Measurements from ENCODE around the gene CELF2. TPM values are rescaled to one million over a fixed set of nuclear protein-coding genes. Genes with fewer than 3 reads are reported as not detected.

The CELF2 gene
- total RNA-seq, 1 experiment from 2014 or later: not detected

DNA sequence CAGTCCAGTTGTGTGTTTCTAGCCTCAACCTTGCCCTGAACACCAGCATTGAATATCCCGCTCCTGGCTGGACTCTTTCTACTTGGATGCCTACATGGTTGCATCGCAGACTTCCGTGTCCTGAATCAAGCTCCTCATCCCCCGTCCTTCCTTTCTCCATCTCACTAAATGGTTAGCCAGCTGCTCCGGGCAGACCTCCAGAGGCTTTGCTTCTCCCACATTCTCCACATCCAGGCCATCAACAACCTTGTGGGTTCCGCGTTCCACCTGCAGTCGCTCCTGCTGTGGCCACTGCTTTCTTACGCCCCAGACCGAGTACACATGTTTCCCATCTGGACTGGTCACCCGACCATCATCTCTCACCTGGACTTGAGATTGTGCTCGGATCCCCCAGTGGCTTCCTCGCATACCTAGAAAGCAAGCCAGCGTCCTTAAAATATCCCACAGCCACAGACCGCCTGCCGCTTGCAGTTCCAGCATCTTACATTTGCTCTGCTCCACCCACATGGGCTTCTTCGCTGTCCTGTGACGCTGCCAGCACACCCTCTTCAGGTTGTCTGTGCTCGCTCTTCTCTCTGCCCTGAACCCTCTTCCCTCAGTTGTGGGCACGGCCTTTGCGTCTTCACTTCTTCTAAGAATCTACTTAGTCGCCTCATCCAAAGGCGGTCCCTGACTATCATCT lies 25.9 kb downstream of the CELF2 start:
- BruUV-seq (replicated peaks): no TSS peak
- intact Hi-C loops (cut with micrococcal nuclease; ENCODE audit: unreplicated experiment): no loop called here
- Mint-ChIP-seq H3K27ac (ENCODE audit: unreplicated experiment) (no peak overlapping the region), H3K4me3 (ENCODE audit: low read depth, unreplicated experiment) (no peak overlapping the region), H3K9me3 (ENCODE audit: low read depth, unreplicated experiment) (peaks cover 10% of the 10 kb centered on the region), H3K36me3 (ENCODE audit: insufficient read depth, unreplicated experiment) (no peaks in the 10 kb centered on the region), H3K4me1 (ENCODE audit: low read depth, unreplicated experiment) (no peaks in the 10 kb centered on the region), H3K27me3 (ENCODE audit: unreplicated experiment) (no peaks in the 10 kb centered on the region)
- CTCF ChIA-PET: no interaction called here
- TF ChIP-seq, protein P1, sequence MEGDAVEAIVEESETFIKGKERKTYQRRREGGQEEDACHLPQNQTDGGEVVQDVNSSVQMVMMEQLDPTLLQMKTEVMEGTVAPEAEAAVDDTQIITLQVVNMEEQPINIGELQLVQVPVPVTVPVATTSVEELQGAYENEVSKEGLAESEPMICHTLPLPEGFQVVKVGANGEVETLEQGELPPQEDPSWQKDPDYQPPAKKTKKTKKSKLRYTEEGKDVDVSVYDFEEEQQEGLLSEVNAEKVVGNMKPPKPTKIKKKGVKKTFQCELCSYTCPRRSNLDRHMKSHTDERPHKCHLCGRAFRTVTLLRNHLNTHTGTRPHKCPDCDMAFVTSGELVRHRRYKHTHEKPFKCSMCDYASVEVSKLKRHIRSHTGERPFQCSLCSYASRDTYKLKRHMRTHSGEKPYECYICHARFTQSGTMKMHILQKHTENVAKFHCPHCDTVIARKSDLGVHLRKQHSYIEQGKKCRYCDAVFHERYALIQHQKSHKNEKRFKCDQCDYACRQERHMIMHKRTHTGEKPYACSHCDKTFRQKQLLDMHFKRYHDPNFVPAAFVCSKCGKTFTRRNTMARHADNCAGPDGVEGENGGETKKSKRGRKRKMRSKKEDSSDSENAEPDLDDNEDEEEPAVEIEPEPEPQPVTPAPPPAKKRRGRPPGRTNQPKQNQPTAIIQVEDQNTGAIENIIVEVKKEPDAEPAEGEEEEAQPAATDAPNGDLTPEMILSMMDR (IDR thresholded peaks at IDR 0.05; ENCODE audit: unreplicated experiment): no peak
- no peak for DNase-seq

DNA sequence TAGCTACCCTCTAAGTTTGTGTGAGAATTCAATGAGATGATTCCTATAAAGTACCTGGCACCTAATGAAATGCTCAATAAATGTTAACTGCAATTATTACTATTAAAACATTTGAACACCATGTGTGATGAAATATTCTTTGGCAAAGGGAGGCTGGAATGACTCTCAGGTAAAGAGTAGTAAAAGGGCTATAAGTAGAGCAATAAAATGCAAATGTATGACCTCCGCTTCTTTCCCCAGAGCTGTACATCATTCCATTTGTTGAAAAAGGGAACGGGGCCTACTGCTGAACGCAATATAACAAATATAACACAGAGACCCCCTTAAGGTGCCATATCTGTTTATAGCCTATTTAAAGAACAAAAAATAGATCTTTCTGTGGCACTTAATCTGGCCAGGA lies 27.8 kb downstream of the CELF2 start:
- H3K9me3 Mint-ChIP-seq (ENCODE audit: low read depth, unreplicated experiment): peaks cover 10% of the 10 kb centered on the region
- no peaks in the 10 kb centered on the region for H3K4me1 Mint-ChIP-seq (ENCODE audit: low read depth, unreplicated experiment)
- intact Hi-C loops (cut with micrococcal nuclease; ENCODE audit: unreplicated experiment): no loop called here
- TF ChIP-seq, protein P1 (IDR thresholded peaks at IDR 0.05; ENCODE audit: unreplicated experiment): no peak
- no peak for DNase-seq
- no peak overlapping the region for H3K27ac Mint-ChIP-seq (ENCODE audit: unreplicated experiment)
- CTCF ChIA-PET: no interaction called here
- no TSS peak for BruUV-seq (replicated peaks)
- no peaks in the 10 kb centered on the region for H3K27me3 Mint-ChIP-seq (ENCODE audit: unreplicated experiment)
- no peaks in the 10 kb centered on the region for H3K36me3 Mint-ChIP-seq (ENCODE audit: insufficient read depth, unreplicated experiment)
- H3K4me3 Mint-ChIP-seq (ENCODE audit: low read depth, unreplicated experiment): no peak overlapping the region

DNA sequence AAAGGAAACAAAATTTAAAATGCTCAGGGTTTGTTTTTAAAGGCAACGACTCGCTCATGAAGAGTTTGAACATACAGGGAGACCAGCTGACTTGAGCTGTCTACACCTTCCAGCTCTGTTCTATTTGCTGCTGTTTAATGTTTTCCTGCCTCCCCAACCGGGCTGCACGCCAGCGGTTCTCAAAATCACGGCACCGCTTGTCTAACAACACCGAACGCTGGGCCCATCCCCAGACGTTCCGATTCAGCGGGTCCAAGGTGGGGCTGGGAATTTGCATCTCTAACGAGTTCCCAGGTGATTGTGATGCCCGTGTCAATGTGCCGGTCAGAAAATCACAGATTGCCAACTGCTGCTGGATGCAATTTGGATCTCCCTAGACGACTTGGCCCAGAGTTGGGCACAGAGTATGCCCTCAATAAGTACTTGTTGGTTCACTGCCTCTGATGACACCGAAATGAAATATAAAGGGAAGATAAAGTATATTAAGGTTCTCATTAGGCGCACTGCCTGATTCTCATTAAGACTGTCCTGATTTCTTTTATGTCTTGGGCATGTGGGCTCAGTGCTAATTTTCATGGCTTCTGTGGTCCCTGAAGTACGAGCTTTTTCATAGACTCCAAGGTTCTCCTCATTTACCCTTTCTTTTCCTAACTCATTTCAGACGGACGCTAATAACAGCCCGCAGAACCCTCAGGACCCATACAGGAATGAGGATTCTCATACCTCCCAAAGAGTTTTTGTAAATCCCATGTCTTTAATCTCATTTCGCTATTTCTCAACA lies 28.5 kb downstream of the CELF2 start:
- H3K4me1 Mint-ChIP-seq (ENCODE audit: low read depth, unreplicated experiment): no peaks in the 10 kb centered on the region
- H3K4me3 Mint-ChIP-seq (ENCODE audit: low read depth, unreplicated experiment): no peak overlapping the region
- H3K36me3 Mint-ChIP-seq (ENCODE audit: insufficient read depth, unreplicated experiment): no peaks in the 10 kb centered on the region
- CTCF ChIA-PET: no interaction called here
- H3K9me3 Mint-ChIP-seq (ENCODE audit: low read depth, unreplicated experiment): peaks cover 10% of the 10 kb centered on the region
- BruUV-seq (replicated peaks): no TSS peak
- no peak for DNase-seq
- intact Hi-C loops (cut with micrococcal nuclease; ENCODE audit: unreplicated experiment): no loop called here
- no peaks in the 10 kb centered on the region for H3K27me3 Mint-ChIP-seq (ENCODE audit: unreplicated experiment)
- H3K27ac Mint-ChIP-seq (ENCODE audit: unreplicated experiment): no peak overlapping the region
- TF ChIP-seq, protein P1 (IDR thresholded peaks at IDR 0.05; ENCODE audit: unreplicated experiment): no peak

GRCh38 chr10:11046776-11047160 lies 29.1 kb downstream of the CELF2 start:
- BruUV-seq (replicated peaks): no TSS peak
- no peak overlapping the region for H3K4me3 Mint-ChIP-seq (ENCODE audit: low read depth, unreplicated experiment)
- H3K27ac Mint-ChIP-seq (ENCODE audit: unreplicated experiment): no peak overlapping the region
- intact Hi-C loops (cut with micrococcal nuclease; ENCODE audit: unreplicated experiment): no loop called here
- TF ChIP-seq, protein P1 (IDR thresholded peaks at IDR 0.05; ENCODE audit: unreplicated experiment): no peak
- peaks cover 10% of the 10 kb centered on the region for H3K9me3 Mint-ChIP-seq (ENCODE audit: low read depth, unreplicated experiment)
- no peaks in the 10 kb centered on the region for H3K4me1 Mint-ChIP-seq (ENCODE audit: low read depth, unreplicated experiment)
- CTCF ChIA-PET: no interaction called here
- H3K27me3 Mint-ChIP-seq (ENCODE audit: unreplicated experiment): no peaks in the 10 kb centered on the region
- DNase-seq: no peak
- no peaks in the 10 kb centered on the region for H3K36me3 Mint-ChIP-seq (ENCODE audit: insufficient read depth, unreplicated experiment)
